ENCODE data around the gene KMT2D.

KMT2D gene

GRCh38 chr12:49026678-49027480 lies 33.7 kb downstream of the KMT2D start:
- in situ Hi-C loops (cut with HindIII; ENCODE audit: low pct_ligation_motif_present, low pct_unique_long_range_greater_than_20kb, low sequenced_read_pairs): no loop called here
- no peak for DNase-seq

GRCh38 chr12:49026101-49026500 lies 34.5 kb downstream of the KMT2D start:
- in situ Hi-C loops (cut with HindIII; ENCODE audit: low pct_ligation_motif_present, low pct_unique_long_range_greater_than_20kb, low sequenced_read_pairs): no loop called here
- no peak for DNase-seq

GRCh38 chr12:49025463-49025862 lies 35.1 kb downstream of the KMT2D start:
- DNase-seq: no peak
- in situ Hi-C loops (cut with HindIII; ENCODE audit: low pct_ligation_motif_present, low pct_unique_long_range_greater_than_20kb, low sequenced_read_pairs): no loop called here

GRCh38 chr12:49024543-49024942 lies 36.1 kb downstream of the KMT2D start:
- in situ Hi-C loops (cut with HindIII; ENCODE audit: low pct_ligation_motif_present, low pct_unique_long_range_greater_than_20kb, low sequenced_read_pairs): no loop called here
- no peak for DNase-seq

GRCh38 chr12:49023812-49024211 lies 36.8 kb downstream of the KMT2D start:
- no peak for DNase-seq
- in situ Hi-C loops (cut with HindIII; ENCODE audit: low pct_ligation_motif_present, low pct_unique_long_range_greater_than_20kb, low sequenced_read_pairs): no loop called here

- no peak for DNase-seq
- in situ Hi-C loops (cut with HindIII; ENCODE audit: low pct_ligation_motif_present, low pct_unique_long_range_greater_than_20kb, low sequenced_read_pairs): no loop called here
Measured at GRCh38 chr12:49022558-49023178, 37.9 kb downstream of the KMT2D start.

- in situ Hi-C loops (cut with HindIII; ENCODE audit: low pct_ligation_motif_present, low pct_unique_long_range_greater_than_20kb, low sequenced_read_pairs): no loop called here
- DNase-seq: no peak
Measured at GRCh38 chr12:49021292-49021915, 39.2 kb downstream of the KMT2D start.

- in situ Hi-C loops (cut with HindIII; ENCODE audit: low pct_ligation_motif_present, low pct_unique_long_range_greater_than_20kb, low sequenced_read_pairs): no loop called here
- DNase-seq: no peak
Measured at GRCh38 chr12:49020441-49020840, 40.2 kb downstream of the KMT2D start.

- DNase-seq: peak; percentile 82
- in situ Hi-C loops (cut with HindIII; ENCODE audit: low pct_ligation_motif_present, low pct_unique_long_range_greater_than_20kb, low sequenced_read_pairs): no loop called here
Measured at GRCh38 chr12:49019443-49020324, 40.9 kb downstream of the KMT2D start.

- in situ Hi-C loops (cut with HindIII; ENCODE audit: low pct_ligation_motif_present, low pct_unique_long_range_greater_than_20kb, low sequenced_read_pairs): no loop called here
- no peak for DNase-seq
Measured at GRCh38 chr12:49019120-49019430, 41.5 kb downstream of the KMT2D start.

- DNase-seq: peak; percentile 100
- in situ Hi-C loops (cut with HindIII; ENCODE audit: low pct_ligation_motif_present, low pct_unique_long_range_greater_than_20kb, low sequenced_read_pairs): no loop called here
Measured at GRCh38 chr12:49018261-49019119, 42.1 kb downstream of the KMT2D start, which contains the start of gene PRKAG1. TSS of gene PRKAG1 (minus strand) at chr12:49018776. CDS start at chr12:49018740, 36 bp downstream.

- no peak for DNase-seq
Measured at GRCh38 chr12:49017891-49018260, 42.7 kb downstream of the KMT2D start.

GRCh38 chr12:49015196-49015595 lies 45.4 kb downstream of the KMT2D start:
- DNase-seq: no peak
- in situ Hi-C loops (cut with HindIII; ENCODE audit: low pct_ligation_motif_present, low pct_unique_long_range_greater_than_20kb, low sequenced_read_pairs): no loop called here

More at GRCh38 chr12:49017891-49018260, 42.7 kb downstream of the KMT2D start:
- in situ Hi-C loops (cut with HindIII; ENCODE audit: low pct_ligation_motif_present, low pct_unique_long_range_greater_than_20kb, low sequenced_read_pairs): no loop called here

GRCh38 chr12:49014547-49014946 lies 46.0 kb downstream of the KMT2D start:
- in situ Hi-C loops (cut with HindIII; ENCODE audit: low pct_ligation_motif_present, low pct_unique_long_range_greater_than_20kb, low sequenced_read_pairs): no loop called here
- peak; percentile 17 for DNase-seq

- no peak for DNase-seq
Measured at GRCh38 chr12:49013428-49013827, 47.2 kb downstream of the KMT2D start.

GRCh38 chr12:49012739-49013138 lies 47.9 kb downstream of the KMT2D start:
- in situ Hi-C loops (cut with HindIII; ENCODE audit: low pct_ligation_motif_present, low pct_unique_long_range_greater_than_20kb, low sequenced_read_pairs): no loop called here
- no peak for DNase-seq

More at GRCh38 chr12:49013428-49013827, 47.2 kb downstream of the KMT2D start:
- in situ Hi-C loops (cut with HindIII; ENCODE audit: low pct_ligation_motif_present, low pct_unique_long_range_greater_than_20kb, low sequenced_read_pairs): no loop called here

Measured in ACHN (cell line).